HG02840 (cell line): Measurements from ENCODE around the gene NAALADL2.
"Not testable (repeated sequence)": the region's sequence is repeated elsewhere in the genome, so short reads cannot be mapped to it uniquely, and the experiment has no call there.

Source experiments
- ATAC-seq: cut with Tn5 transposase; IDR thresholded peaks from one replicate; pipeline ENCODE4 v1.9.1; 2021; ENCODE audit warnings: mild to moderate bottlenecking, moderate library complexity, moderate number of reproducible peaks; ENCODE audit not compliant: unreplicated experiment, low FRiP score

Gene NAALADL2

DNA sequence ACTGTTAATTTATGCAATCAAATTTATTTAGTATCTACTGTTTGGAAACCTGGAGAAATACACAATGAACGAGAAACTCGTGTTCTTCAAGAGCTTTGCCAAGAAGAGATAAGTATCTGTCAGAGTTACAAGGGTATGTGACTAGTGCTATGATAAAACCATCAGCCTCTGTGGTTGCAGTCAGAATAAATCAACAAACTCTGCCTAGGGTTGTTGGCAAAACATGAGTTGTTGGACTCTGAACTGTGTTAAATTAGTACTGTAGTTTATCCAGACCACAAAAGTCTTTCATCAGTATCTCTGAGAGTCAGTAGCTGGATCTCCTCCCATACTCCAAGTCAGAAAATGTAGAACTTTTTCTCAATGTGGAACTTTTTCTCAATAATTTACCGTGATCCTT lies 918.4 kb downstream of the NAALADL2 start:
- ATAC-seq: no peak

DNA sequence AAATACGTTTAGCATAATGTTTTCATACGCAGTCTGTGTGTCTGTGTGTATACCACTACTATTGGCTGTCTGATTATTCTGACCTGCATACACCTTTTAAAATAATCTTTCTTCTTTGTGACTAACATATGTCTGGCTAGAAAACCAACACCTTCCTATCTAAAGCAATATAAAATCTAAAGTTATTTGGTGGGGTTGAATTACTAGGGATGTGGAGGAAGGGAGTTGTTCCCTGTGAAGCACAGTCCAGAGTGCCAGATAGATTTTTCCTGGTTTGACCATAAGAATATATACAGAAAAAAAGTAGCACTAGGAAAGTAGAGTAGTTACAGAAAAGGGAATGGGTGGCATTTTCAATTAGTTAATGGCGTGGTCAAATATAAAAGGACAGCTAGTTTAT lies 918.8 kb downstream of the NAALADL2 start:
- ATAC-seq: no peak

DNA sequence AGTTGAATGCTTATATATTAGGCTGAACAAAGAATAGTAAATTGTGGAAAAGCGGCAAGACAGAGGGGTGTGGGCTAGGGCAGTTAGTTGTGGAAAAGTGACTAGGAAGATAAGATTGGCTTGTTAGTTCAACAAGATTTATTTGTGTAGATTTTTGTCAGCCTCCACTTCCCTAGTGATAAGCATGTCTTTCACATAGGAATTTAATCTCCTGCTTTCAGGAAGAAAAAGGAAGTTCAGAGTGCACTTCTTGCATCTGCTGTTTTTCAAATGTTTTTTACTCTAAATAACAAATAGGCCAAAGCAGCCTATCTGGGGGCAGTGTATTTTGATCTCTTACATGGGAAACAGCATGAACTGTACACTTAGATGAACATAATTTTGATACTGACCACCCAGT lies 919.9 kb downstream of the NAALADL2 start:
- no peak for ATAC-seq

DNA sequence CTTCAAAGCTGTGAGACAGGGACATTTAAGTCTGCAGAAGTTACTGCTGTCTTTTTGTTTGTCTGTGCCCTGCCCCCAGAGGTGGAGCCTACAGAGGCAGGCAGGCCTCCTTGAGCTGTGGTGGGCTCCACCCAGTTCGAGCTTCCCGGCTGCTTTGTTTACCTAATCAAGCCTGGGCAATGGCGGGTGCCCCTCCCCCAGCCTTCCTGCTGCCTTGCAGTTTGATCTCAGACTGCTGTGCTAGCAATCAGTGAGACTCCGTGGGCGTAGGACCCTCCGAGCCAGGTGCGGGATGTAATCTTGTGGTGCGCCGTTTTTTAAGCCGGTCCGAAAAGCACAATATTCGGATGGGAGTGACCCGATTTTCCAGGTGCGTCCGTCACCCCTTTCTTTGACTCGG lies 928.0 kb downstream of the NAALADL2 start:
- not testable (repeated sequence) for ATAC-seq

DNA sequence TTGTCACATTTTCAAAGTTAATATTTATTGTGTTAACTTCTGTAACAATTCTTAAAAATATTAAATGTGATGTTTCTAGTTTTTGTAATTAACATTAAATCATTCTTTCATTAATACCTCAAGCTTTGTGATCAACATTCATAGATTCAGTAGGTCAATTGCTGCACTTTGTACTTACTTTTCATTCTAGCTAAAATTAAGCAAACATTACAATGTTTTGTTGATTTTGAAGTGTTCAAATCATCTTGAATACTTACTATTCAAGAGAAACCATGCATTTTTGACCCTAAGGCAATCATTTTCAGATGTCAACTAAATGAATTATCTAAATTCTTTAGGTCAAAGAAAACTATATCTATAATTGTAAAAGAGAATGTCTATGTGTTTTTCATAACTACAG lies 933.1 kb downstream of the NAALADL2 start:
- no peak for ATAC-seq

DNA sequence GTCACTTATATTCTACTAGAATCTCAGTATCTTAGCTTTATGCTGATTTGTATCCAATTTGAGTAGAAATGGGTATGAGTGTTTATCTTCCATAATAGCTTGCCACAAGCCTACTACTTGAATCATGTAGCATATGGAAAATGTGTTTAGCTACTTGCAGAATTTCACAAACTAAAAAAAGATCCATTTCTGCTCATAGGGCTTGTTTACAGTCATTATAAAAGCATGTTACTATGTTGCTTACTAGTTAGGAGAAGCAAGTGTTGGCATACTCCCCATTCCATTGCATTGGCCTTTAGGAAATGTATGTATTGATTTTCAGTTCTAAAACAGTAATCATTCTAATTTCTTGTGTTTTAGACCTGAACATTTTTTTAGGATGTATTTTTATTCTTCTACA lies 939.2 kb downstream of the NAALADL2 start:
- ATAC-seq: no peak

DNA sequence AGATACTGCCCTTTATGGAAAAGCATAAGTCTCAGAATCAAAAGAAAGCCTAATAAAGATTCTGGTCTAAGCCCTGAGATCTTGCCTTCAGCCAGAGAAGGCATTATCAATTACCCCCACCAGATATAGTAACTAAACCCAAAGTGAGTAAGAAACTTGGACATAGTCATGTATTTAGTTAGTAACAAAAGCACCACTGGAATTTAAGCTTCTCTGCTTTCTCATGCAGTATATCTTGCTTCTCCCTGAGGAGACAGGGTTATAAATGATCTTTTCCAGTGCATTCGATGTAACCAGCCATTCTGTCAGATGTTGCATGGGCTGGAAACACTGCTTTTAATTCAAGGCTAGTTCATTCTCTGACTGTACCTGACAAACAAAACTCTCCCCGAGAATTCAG lies 946.7 kb downstream of the NAALADL2 start:
- ATAC-seq: no peak

DNA sequence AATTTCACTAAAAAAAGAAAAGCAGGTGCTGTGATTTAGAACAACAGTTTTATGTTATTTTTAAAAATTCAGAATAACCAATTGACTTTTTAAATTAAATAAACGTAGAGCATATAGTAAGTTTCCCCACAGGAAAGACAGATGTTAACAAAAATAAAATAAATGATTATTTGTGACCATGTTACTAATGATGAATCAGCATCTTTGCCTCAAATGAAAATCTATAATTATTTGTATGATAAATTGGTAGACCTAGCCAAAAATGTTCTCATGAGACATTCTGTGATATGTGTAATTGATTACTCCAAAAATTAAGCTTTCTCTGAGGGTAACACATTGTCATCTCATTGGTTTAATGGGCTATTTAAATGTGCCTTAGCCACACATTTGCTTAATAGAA lies 948.0 kb downstream of the NAALADL2 start:
- no peak for ATAC-seq

DNA sequence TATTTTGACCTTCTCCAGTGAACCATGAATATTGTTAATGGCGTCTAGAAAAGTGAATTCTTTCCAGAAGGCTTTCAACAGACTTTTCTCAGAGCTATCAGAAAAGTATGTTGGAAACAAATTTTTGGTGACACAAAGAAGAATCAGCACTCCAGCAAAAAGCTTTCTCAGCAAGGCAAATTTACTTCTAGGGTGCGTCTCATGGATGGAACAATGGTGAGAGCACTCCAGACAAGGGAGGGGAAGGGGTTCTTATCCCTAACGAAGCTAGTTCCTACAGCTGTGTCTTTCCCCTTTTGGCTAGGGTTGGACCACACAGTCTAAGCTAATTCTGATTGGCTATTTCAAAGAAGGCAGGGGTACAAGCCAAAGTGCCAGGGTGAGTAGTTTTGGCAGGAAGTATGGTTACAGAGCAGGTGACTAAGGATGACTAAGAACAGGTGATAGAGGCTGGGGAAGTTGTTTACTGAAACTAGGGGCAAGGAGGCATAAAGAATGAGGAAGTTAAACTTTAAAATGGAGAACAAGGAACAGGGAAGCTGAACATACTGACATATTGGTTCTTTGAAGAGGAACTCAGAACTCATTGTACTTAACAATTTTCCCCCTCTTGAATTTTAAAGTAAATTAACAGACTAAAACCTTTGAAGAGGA lies 959.8 kb downstream of the NAALADL2 start:
- ATAC-seq: no peak

DNA sequence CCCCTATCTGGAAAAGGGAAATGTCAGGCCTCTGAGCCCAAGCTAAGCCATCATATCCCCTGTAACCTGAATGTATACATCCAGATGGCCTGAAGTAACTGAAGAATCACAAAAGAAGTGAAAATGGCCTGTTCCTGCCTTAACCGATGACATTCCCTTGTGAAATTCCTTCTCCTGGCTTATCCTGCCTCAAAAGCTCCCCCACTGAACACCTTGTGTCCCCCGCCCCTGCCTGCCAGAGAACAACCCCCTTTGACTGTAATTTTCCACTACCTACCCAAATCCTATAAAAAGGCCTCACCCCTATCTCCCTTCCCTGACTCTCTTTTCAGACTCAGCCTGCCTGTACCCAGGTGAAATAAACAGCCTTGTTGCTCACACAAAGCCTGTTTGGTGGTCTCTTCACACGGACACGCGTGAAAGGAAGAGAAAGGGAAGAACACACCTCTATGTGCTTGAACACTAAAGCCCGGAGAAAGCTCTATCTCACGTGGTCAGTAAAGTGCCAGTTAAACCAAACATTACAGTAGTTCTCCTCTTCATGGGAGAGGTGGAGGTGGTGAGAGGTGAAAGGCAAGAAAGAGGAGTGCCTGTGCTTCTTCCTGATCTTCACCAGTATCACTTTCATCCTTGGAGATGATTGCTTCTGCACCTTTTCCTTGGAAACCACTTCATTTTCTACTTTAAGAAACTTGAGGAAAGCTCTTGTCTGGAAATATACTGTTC lies 963.8 kb downstream of the NAALADL2 start:
- not testable (repeated sequence) for ATAC-seq

DNA sequence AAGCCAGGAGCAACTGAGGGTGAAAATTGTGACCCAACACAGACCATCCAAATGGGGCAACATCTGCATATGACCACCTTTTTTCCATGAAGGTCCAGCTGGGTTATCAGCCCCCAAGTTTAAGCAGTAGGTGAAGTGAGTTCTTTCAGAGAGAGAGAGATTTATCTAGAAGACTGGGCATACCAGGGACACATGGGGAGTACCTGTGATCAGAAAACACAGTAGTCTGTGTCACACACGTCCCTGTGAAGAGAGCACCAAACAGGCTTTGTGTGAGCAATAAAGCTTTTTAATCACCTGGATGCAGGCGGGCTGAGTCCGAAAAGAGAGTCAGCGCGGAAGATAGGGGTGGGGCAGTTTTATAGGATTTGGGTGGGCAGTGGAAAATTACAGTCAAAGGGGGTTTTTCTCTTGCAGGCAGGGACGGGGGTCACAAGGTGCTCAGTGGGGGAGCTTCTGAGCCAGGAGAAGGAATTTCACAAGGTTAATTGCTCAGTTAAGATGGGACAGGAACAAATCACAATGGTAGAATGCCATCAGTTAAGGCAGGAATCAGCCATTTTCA lies 966.0 kb downstream of the NAALADL2 start:
- ATAC-seq: not testable (repeated sequence)

DNA sequence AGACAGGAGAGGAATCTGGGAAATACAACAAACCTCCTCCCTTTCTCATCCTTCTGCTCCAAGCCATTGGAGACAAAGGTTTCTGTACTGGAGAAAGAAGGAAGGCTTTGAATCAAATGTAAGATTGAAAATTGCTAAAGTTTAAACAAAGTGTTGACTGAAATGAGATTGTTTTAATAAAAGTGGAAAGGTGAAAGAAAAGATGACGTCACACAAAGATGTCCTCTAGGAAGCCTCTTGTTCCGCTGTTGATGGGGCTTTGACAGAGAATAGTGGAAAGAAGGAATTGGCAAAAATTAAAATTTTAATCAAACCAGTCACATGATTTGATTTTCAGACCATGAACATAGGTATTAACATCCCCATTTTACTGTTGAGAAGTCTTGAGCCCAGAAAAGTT lies 967.6 kb downstream of the NAALADL2 start:
- no peak for ATAC-seq

DNA sequence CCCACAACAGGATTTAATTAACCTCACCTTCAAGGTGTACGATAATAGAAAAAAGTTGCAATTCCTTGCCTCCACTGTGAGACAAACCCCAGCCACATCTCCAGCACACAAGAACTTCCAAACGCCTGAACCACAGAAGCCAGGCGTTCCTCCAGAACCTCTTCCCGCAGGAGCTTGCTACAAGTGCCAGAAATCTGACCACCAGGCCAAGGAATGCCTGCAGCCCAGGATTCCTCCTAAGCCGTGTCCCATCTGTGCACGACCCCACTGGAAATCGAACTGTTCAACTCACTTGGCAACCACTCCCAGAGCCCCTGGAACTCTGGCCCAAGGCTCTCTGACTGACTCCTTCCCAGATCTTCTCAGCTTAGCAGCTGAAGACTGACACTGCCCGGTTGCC lies 970.7 kb downstream of the NAALADL2 start:
- not testable (repeated sequence) for ATAC-seq

DNA sequence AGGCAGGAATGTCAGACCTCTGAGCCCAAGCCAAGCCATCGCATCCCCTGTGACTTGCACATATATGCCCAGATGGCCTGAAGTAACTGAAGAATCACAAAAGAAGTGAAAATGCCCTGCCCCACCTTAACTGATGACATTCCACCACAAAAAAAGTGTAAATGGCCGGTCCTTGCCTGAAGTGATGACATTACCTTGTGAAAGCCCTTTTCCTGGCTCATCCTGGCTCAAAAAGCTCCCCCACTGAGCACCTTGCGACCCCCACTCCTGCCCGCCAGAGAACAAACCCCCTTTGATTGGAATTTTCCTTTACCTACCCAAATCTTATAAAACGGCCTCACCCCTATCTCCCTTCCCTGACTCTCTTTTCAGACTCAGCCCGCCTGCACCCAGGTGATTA lies 976.6 kb downstream of the NAALADL2 start:
- ATAC-seq: not testable (repeated sequence)

DNA sequence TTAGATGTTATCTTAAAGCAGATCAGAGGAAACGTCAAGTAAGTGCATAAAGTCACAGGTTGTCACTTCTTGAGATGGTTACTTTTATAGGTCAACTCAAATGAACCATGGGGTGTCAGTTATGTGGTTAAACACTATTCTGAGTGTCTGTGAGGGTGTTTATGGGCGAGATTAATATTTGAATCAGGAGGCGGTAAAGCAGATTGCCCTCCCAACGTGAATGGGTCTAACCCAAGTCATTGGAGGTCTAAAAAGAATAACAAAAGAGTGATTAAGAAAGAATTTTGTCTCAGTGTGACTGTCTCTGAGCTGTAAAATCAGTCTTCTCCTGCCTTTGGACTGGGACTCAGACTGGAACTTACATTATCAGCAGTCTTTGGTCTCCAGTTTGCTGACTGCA lies 977.5 kb downstream of the NAALADL2 start:
- no peak for ATAC-seq

DNA sequence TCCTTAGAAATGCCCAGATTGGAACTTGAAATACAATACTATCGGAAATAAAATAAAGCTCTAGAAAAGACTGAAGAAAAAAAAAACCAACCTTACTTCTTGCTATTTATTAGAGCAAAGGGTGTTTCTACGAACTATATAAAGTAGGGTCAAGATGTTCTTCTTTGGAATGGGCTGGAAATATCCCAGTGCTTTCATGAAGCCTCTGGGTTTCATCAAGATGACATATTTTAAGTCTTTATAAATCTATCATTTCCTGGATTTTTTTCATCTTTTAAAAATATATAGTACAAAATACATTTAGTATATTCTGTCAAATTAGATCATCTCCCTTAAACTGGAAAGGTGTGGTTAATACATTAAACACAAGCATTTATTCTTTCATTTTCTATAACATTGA lies 978.8 kb downstream of the NAALADL2 start:
- no peak for ATAC-seq

DNA sequence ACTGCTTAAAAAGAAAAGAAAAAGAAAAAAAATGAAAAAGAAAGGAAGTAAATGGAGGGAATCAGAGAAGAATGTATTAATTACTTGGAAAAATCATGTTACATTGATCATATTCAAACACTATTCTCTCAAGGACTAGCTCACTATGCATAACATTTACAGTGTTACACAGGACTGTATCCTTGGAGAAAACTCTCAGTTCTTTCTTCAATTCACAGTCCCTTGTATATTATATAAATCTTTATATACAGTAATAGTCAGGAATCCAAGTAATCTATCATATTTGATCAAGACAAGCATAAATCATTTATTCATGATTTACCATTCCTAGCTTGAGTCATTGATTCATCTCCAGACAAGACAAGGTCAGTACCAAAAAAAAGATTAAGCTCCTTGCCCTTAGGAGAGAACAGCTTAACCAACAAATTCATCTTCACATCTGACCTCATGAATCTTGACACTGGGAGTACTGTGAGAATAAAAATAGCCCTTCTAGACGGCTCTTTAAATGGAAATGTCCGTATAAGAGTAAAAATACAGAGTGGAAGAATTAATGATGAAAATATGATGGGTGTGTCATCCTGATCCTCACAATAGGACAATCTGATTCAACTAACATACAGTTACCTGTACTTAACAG lies 980.4 kb downstream of the NAALADL2 start:
- ATAC-seq: no peak

DNA sequence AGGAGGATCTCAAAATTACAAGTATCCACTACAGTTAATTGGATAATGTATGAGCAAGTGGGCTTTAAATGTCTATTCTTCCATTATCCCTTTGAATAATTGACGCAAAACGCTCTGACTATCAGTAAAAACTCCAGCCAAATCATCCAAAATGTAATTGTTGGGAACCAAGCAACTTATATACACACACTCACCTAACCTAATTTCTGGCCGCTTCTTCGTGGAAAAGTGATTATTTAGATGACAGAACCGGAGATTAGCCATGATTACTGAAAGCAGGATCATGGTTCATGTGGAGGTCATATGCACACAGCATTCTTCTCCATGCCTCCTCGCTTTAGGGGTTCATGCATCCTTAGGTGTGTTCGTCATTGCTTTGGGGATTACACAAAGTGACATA lies 992.4 kb downstream of the NAALADL2 start:
- ATAC-seq: no peak

DNA sequence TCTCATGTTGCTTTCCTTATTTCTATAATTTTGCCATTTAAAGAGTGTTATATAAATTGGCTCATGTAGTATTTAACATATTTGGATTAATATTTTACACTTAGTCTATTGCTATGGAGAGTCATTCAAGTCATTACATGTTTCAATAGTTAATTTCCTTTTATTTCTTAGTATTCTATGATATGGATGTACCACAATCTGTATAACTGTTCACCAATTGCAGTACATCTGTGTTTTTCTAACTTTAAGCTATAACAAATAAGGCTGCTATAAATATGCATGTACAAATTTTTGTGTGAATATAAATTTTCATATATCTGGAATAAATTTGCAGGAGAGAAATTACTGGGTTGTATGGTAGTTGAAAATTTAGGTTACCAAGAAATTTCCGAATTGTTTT lies 993.4 kb downstream of the NAALADL2 start:
- no peak for ATAC-seq

DNA sequence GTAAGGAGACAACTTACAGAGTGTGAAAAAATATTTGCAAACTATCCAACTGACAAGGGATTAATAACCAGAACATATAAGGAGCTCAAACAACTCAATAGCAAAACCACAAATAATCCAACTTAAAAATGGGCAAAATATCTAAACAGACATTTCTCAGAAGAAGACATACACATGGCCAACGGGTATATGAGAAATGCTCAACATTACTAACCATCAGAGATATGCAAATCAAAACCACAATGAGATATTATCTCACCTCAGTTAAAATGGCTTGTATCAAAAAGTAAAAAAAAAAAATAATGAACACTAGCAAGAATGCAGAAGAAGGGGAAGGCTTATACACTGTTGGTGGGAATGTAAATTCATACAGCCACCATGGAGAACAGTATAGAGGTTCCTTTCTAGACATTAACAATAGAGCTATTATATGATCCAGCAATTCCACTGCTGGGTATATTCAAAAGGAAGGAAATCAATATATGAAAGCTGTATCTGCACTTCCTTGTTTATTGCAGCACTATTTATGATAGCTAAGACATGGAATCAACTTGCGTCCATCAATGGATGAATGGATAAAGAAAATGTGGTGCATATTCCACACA lies 998.6 kb downstream of the NAALADL2 start:
- ATAC-seq: no peak
